Ishikawa (cell line): Measurements from ENCODE around the gene DNAH2.

ENCODE experiments used
- CEBPB ChIP-seq: IDR thresholded peaks from 2 replicates; pipeline ENCODE4 v1.6.1; 2012
- CREB1 ChIP-seq: IDR thresholded peaks from 2 replicates; pipeline ENCODE4 v1.6.1; 2012; ENCODE audit warnings: low read depth
- EGR1 ChIP-seq: IDR thresholded peaks from 2 replicates; pipeline ENCODE4 v1.6.1; 2012
- EP300 ChIP-seq: IDR thresholded peaks from 2 replicates; pipeline ENCODE4 v1.6.1; 2012; ENCODE audit warnings: borderline replicate concordance
- FOXM1 ChIP-seq: IDR thresholded peaks from 2 replicates; pipeline ENCODE4 v1.6.1; 2012; ENCODE audit warnings: low read depth, borderline replicate concordance
- NFIC ChIP-seq: IDR thresholded peaks from 2 replicates; pipeline ENCODE4 v1.6.1; 2012
- RAD21 ChIP-seq: IDR thresholded peaks from 2 replicates; pipeline ENCODE4 v1.6.1; 2012; ENCODE audit warnings: low read depth
- TAF1 ChIP-seq: IDR thresholded peaks from 2 replicates; pipeline ENCODE4 v1.6.1; 2012; ENCODE audit warnings: low read depth, mild to moderate bottlenecking
- TCF12 ChIP-seq: IDR thresholded peaks from 2 replicates; pipeline ENCODE4 v1.6.1; 2012; ENCODE audit warnings: low read depth
- TEAD4 ChIP-seq: IDR thresholded peaks from 2 replicates; pipeline ENCODE4 v1.6.1; 2012
- YY1 ChIP-seq: IDR thresholded peaks from 2 replicates; pipeline ENCODE4 v1.6.1; 2012; ENCODE audit warnings: low read depth
- ZBTB7A ChIP-seq: IDR thresholded peaks from 2 replicates; pipeline ENCODE4 v1.6.1; 2012; ENCODE audit warnings: low read depth
- TF ChIP-seq, protein P1 (sequence below): IDR thresholded peaks from 2 replicates; pipeline ENCODE4 v1.6.1; 2012; ENCODE audit warnings: low read depth, mild to moderate bottlenecking
- TF ChIP-seq, protein P2 (sequence below): IDR thresholded peaks from 2 replicates; pipeline ENCODE4 v1.6.1; 2012
- TF ChIP-seq, protein P3 (sequence below): IDR thresholded peaks from 2 replicates; pipeline ENCODE4 v1.6.1; 2012

Gene DNAH2

DNA sequence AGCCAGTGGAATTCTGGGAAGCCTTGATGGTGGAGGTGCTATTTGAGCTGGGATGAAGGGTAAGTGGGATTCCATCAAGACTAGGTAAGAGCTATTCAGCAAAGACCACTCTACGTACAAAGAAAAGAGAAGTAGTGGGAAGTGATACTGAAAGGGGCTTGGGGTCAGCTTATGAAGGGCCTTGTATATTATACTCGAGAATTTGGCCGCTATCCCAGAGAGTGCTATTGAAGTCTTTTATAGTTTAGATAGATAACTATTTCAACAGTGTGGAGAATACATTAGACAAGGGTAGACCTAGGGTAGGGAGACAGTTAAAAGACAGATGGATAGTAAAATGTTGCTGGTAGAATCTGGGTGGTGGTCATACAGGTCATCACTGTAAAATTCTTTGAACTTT is 10.3 kb downstream of the DNAH2 start:
- TF ChIP-seq YY1 (no peak), TEAD4 (no peak), NFIC (no peak)

DNA sequence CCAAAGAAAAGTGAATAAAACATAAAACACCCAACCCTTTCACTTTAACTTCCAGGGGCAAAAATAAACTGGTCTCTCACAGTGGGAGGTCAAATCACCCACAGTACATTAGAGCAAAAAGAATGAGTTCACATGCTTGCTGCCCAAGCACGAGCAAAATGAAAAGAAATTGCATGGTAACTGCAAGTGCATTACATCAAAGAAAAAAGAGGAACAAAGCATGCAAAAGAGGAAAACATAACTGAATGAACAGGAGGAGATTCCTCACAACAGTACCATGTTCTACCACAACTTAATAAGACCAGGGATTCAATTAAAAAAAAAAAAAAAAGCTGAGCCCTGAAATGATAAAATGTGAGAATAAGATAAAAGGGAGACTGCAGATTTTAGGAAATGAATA is 12.3 kb downstream of the DNAH2 start:
- TF ChIP-seq FOXM1, result no peak
- no peak for TF ChIP-seq RAD21
- no peak for TF ChIP-seq EP300
- TF ChIP-seq, protein P1, sequence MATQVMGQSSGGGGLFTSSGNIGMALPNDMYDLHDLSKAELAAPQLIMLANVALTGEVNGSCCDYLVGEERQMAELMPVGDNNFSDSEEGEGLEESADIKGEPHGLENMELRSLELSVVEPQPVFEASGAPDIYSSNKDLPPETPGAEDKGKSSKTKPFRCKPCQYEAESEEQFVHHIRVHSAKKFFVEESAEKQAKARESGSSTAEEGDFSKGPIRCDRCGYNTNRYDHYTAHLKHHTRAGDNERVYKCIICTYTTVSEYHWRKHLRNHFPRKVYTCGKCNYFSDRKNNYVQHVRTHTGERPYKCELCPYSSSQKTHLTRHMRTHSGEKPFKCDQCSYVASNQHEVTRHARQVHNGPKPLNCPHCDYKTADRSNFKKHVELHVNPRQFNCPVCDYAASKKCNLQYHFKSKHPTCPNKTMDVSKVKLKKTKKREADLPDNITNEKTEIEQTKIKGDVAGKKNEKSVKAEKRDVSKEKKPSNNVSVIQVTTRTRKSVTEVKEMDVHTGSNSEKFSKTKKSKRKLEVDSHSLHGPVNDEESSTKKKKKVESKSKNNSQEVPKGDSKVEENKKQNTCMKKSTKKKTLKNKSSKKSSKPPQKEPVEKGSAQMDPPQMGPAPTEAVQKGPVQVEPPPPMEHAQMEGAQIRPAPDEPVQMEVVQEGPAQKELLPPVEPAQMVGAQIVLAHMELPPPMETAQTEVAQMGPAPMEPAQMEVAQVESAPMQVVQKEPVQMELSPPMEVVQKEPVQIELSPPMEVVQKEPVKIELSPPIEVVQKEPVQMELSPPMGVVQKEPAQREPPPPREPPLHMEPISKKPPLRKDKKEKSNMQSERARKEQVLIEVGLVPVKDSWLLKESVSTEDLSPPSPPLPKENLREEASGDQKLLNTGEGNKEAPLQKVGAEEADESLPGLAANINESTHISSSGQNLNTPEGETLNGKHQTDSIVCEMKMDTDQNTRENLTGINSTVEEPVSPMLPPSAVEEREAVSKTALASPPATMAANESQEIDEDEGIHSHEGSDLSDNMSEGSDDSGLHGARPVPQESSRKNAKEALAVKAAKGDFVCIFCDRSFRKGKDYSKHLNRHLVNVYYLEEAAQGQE, result no peak
- no peak for TF ChIP-seq CREB1

DNA sequence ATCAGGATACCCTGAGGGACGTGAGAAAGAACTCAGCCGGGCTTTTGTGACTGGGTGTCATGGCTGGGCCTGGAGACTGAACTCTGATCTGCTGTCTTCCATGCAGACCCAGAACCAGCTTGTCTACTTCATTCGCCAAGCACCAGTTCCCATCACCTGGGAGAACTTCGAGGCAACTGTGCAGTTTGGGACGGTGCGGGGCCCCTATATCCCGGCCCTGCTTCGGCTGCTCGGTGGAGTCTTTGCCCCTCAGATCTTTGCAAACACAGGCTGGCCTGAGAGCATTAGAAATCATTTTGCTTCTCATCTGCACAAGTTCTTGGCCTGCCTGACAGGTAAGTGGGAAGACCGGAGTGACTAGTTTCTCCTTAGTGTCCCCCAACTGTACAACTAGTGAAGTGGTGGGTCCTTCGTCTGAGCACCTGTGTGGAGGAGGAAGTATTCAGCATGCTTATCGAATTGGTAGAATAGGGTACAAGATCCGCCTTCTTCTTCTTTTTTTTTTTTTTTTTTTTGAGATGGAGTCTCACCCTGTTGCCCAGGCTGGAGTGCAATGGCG is 15.5 kb downstream of the DNAH2 start:
- TF ChIP-seq TEAD4, result no peak
- TF ChIP-seq, protein P2, sequence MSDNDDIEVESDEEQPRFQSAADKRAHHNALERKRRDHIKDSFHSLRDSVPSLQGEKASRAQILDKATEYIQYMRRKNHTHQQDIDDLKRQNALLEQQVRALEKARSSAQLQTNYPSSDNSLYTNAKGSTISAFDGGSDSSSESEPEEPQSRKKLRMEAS, result no peak
- TF ChIP-seq RAD21, result no peak
- TF ChIP-seq TCF12, result no peak
- no peak for TF ChIP-seq ZBTB7A
- TF ChIP-seq, protein P3, sequence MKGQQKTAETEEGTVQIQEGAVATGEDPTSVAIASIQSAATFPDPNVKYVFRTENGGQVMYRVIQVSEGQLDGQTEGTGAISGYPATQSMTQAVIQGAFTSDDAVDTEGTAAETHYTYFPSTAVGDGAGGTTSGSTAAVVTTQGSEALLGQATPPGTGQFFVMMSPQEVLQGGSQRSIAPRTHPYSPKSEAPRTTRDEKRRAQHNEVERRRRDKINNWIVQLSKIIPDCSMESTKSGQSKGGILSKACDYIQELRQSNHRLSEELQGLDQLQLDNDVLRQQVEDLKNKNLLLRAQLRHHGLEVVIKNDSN, result no peak
- TF ChIP-seq, protein P1, result no peak
- TF ChIP-seq EGR1, result no peak
- TF ChIP-seq NFIC, result no peak

DNA sequence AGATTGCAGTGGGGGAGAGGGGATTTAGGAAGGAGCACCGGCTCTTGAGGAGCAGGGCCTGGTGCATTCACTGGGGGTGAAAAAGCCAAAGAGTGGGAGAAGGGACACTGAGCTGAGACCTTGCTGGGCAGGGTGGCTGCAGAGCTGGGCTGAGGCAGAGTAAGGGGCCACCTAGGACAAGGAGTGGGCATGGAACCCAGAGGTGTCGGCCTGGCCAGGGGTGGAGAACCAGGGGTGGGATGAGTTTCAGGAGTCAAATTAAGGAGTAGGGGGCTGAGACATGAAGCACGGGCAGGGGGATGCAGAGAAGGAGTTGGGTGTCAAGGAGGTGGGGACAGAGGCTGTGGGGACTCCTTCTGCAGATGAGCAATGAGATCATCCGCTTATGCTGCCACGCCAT is 20.1 kb downstream of the DNAH2 start:
- TF ChIP-seq TAF1 (no peak), CREB1 (no peak), EGR1 (no peak), YY1 (no peak), TCF12 (no peak), EP300 (no peak), FOXM1 (no peak), TEAD4 (no peak), RAD21 (no peak), NFIC (no peak), ZBTB7A (no peak), CEBPB (no peak)
- TF ChIP-seq, protein P1, result no peak
- TF ChIP-seq, protein P3, result no peak
- TF ChIP-seq, protein P2, result no peak

DNA sequence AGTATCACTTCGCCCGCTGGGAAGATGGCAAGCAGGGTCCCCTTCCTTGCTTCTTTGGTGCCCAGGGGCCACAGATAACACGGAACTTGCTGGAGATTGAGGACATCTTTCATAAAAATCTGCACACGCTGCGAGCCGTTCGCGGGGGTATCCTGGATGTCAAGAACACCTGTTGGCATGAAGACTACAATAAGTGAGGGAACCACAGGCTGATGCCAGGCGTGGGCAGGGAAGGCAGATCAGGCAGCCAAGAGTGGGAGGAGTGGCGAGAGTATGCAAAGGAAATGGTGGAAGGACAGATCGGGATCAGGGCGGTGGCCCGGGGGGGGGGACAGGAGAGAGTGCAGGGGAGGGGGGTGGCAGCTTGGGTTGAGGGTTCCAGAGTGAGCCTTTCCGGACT is 22.2 kb downstream of the DNAH2 start:
- TF ChIP-seq CREB1, result no peak
- TF ChIP-seq, protein P3, result no peak
- TF ChIP-seq ZBTB7A, result no peak
- no peak for TF ChIP-seq CEBPB
- no peak for TF ChIP-seq TEAD4
- TF ChIP-seq RAD21, result no peak
- TF ChIP-seq NFIC, result no peak
- no peak for TF ChIP-seq EGR1
- TF ChIP-seq YY1, result no peak
- no peak for TF ChIP-seq TAF1
- no peak for TF ChIP-seq FOXM1
